Tibial nerve (tissue), 4 donors: Measurements from ENCODE around the gene FBXO42. TPM values are rescaled to one million over a fixed set of nuclear protein-coding genes. Genes with fewer than 3 reads are reported as not detected.
A peak's percentile ranks its signal among the peaks of the same experiment; 100 is the strongest.

Experiments used
- DNase-seq, 2 donors: peaks; one replicate each; pipeline ENCODE4 v3.0.0-alpha.2; 2019; ENCODE audit warnings: low spot score in 2 of 2
- H3K27ac ChIP-seq, 4 donors: fragments of 200-600 bp; sonication (generic) in 3 of 4; one replicate each; pipeline ENCODE4 v1.5.1; 2017 to 2019; ENCODE audit warnings: mild to moderate bottlenecking in 1 of 4
- H3K27me3 ChIP-seq, 2 donors: fragments of 200-600 bp; sonication (generic) in 1 of 2; one replicate each; pipeline versions ENCODE4 v1.5.1 to v1.6.0; 2017 to 2019
- H3K36me3 ChIP-seq, 3 donors: fragments of 200-600 bp; sonication (generic); one replicate each; pipeline ENCODE4 v1.5.1; 2018 to 2019
- H3K4me1 ChIP-seq, 4 donors: fragments of 200-600 bp; sonication (generic) in 3 of 4; one replicate each; pipeline ENCODE4 v1.5.1; 2017 to 2019
- H3K4me3 ChIP-seq, 4 donors: fragments of 200-600 bp; sonication (generic) in 3 of 4; one replicate each; pipeline ENCODE4 v1.5.1; 2017 to 2019; ENCODE audit warnings: mild to moderate bottlenecking in 1 of 4, moderate library complexity in 1 of 4
- H3K9me3 ChIP-seq, 4 donors: fragments of 200-600 bp; sonication (generic) in 3 of 4; one replicate each; pipeline ENCODE4 v1.5.1; 2017 to 2019
- CTCF ChIP-seq, 5 experiments: fragments of 200-600 bp in 3 of 5; fragments of 450-650 bp in 2 of 5; sonication (generic) in 3 of 5; IDR thresholded peaks; one replicate each; pipeline ENCODE4 v1.5.1; 2016 to 2019; ENCODE audit warnings: antibody characterized with exemption in 5 of 5, mild to moderate bottlenecking in 3 of 5, moderate library complexity in 2 of 5
- EP300 ChIP-seq, 2 donors: sonication (generic); formaldehyde crosslinking; IDR thresholded peaks; one replicate each; pipeline ENCODE4 v1.6.1; 2017; ENCODE audit warnings: antibody characterized with exemption in 2 of 2, mild to moderate bottlenecking in 1 of 2
- POLR2A ChIP-seq, 2 donors: fragments of 450-650 bp; IDR thresholded peaks; one replicate each; pipeline ENCODE4 v1.6.1; 2017; ENCODE audit warnings: antibody characterized with exemption in 2 of 2, mild to moderate bottlenecking in 2 of 2, moderate library complexity in 2 of 2
- WGBS, 2 donors: methylation state at CpG; one replicate each; pipeline ENCODE4 v1.1.5; 2018; 5-methylcytosine and 5-hydroxymethylcytosine counted together
- total RNA-seq, 4 donors: library from RNA; depleted of rRNA; stranded (reverse); fragments of >200 nt; gene quantifications; one replicate each; pipeline ENCODE4 v1.1.0, GENCODE V29; 2016

The FBXO42 gene
- total RNA-seq, 4 donors from 2014 or later = 39.8 to 69.4 (median 54.4) TPM

DNA sequence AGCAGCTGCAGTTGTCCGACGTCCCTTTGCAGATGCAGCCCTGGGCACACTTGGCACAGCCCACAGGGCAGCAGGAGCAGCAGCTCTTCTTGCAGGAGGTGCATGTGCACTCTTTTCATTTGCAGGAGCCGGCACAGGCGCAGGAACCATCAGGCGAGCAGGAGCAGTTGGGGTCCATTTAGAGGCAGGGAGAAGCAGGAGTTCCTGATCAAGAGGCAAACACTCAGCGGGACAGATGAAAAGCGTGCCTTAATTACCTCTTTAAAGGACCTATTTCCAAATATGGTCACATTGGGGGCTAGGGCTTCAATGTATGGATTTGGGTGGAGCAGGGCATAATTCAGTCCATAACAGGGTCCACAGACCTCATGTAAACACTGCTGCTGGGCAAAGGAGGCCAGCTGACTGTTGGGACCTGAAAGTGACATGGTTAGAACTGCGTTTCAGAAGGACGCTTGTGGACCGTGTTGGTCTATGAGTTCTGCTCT lies 111.0 kb downstream of the FBXO42 start:
- Histone ChIP-seq H3K9me3 (no peaks in the 10 kb centered on the region), H3K4me1 (peaks cover 0 to 30% (median 15%) of the 10 kb centered on the region in 4 donors), H3K4me3 (no peak overlapping the region), H3K27ac (no peak overlapping the region), H3K36me3 (peaks cover 0 to 7% (median 0%) of the 10 kb centered on the region in 3 donors), H3K27me3 (no peaks in the 10 kb centered on the region)
- DNase-seq = no peak
- WGBS, 2 donors = 66 to 74% methylated on average over 10 of the region's 10 CpGs
- TF ChIP-seq CTCF (IDR thresholded peaks at IDR 0.05) (no peak), POLR2A (IDR thresholded peaks at IDR 0.05) (no peak), EP300 (IDR thresholded peaks at IDR 0.05) (no peak)

- DNase-seq = no peak
- H3K4me1 ChIP-seq = peaks cover 0 to 36% (median 18%) of the 10 kb centered on the region in 4 donors
Observed at GRCh38 chr1:16239972-16240491, 112.2 kb downstream of the FBXO42 start.

GRCh38 chr1:16237343-16237830 lies 114.9 kb downstream of the FBXO42 start:
- no peaks in the 10 kb centered on the region for H3K9me3 ChIP-seq
- TF ChIP-seq EP300 (IDR thresholded peaks at IDR 0.05) (no peak), POLR2A (IDR thresholded peaks at IDR 0.05) (no peak), CTCF (IDR thresholded peaks at IDR 0.05) (no peak)
- 16 to 18% methylated on average over 6 of the region's 6 CpGs for WGBS, 2 donors
- peaks cover 0 to 13% (median 0%) of the 10 kb centered on the region in 3 donors for H3K36me3 ChIP-seq
- H3K4me1 ChIP-seq = peaks cover 0 to 21% (median 13%) of the 10 kb centered on the region in 4 donors
- peak overlapping the region; percentile 19 to 91 (median 74) for H3K27ac ChIP-seq
- H3K4me3 ChIP-seq = peak overlapping the region; percentile 30 to 76 (median 60)
- DNase-seq = no peak
- H3K27me3 ChIP-seq = no peaks in the 10 kb centered on the region

More at GRCh38 chr1:16239972-16240491, 112.2 kb downstream of the FBXO42 start:
- Histone ChIP-seq H3K27ac (no peak overlapping the region), H3K36me3 (no peaks in the 10 kb centered on the region), H3K4me3 (no peak overlapping the region), H3K27me3 (no peaks in the 10 kb centered on the region), H3K9me3 (no peaks in the 10 kb centered on the region)
- TF ChIP-seq CTCF (IDR thresholded peaks at IDR 0.05) = no peak
- TF ChIP-seq POLR2A (IDR thresholded peaks at IDR 0.05) = no peak
- no peak for TF ChIP-seq EP300 (IDR thresholded peaks at IDR 0.05)
- 87% methylated on average over 2 of the region's 2 CpGs for WGBS, 2 donors

DNA sequence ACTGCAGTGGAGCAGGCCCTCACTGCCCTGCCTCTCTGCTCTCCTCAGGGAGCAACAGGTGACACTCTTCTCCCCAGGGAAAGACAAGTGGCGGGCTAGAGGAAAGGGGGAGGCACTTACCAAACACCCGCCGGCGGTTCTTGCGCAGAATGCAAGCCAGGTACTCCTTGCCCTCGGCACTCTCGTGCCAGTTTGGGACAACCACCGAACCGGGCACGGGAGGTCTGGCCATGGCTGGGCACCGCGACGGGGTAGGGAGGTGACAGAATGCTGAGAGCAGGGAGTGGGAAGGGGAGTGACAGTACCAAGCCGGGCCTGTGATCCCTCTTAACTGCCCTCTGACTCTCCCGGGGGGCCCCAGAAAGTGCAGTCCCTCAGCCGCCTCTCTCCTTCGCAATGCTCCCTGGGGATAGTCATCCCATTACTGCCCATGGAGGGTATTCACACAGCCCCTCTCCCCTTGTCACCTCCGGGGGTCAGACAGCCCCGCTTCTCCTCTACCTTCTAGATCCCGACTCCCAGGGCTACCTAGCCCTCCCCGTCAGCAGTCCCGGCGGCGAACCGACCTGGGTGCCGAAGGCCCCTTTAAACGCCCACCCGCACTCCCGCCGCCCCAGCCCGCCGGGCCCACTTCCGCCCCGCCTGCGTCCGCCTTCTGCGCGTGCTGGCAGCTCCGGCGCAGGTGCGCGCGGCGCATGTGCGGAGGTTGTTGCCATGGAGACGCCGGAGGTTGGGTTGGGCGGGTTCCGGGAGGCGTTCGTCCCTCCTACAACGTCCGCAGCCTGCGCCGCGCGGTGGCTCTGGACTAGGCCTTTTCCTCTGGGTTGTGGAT lies 115.6 kb downstream of the FBXO42 start, which contains the start of gene CPLANE2:
Gene CPLANE2, minus strand, starts transcription at position 673 of the 832 bp plus-strand sequence. Its CDS starts 441 bp downstream, at position 232.
- TF ChIP-seq POLR2A (IDR thresholded peaks at IDR 0.05) = peak in 1 of 2 donors; percentile 60
- peak in 1 of 5 experiments; percentile 19 for TF ChIP-seq CTCF (IDR thresholded peaks at IDR 0.05)
- TF ChIP-seq EP300 (IDR thresholded peaks at IDR 0.05) = peak in 1 of 2 donors; percentile 62

More for the DNA sequence above, 115.6 kb downstream of the FBXO42 start, which contains the start of gene CPLANE2:
- Histone ChIP-seq H3K27ac (peak within 1 kb of the TSS; percentile 19 to 91 (median 86)), H3K4me1 (peaks cover 0 to 21% (median 13%) of the 10 kb centered on the region in 4 donors), H3K4me3 (peak within 1 kb of the TSS; percentile 46 to 76 (median 68)), H3K36me3 (peaks cover 0 to 19% (median 0%) of the 10 kb centered on the region in 3 donors), H3K27me3 (no peaks in the 10 kb centered on the region), H3K9me3 (no peaks in the 10 kb centered on the region)
- peak; percentile 91 to 92 for DNase-seq
- 2 to 5% methylated on average over 20 to 56 of the region's 57 CpGs for WGBS, 2 donors
